ENCODE results near the gene PRKCZ. TPM values are rescaled to one million over a fixed set of nuclear protein-coding genes. Genes with fewer than 3 reads are reported as not detected.

Gene PRKCZ
- total RNA-seq, 2 experiments from 2014 or later, result 17.8 to 19.0 TPM

DNA sequence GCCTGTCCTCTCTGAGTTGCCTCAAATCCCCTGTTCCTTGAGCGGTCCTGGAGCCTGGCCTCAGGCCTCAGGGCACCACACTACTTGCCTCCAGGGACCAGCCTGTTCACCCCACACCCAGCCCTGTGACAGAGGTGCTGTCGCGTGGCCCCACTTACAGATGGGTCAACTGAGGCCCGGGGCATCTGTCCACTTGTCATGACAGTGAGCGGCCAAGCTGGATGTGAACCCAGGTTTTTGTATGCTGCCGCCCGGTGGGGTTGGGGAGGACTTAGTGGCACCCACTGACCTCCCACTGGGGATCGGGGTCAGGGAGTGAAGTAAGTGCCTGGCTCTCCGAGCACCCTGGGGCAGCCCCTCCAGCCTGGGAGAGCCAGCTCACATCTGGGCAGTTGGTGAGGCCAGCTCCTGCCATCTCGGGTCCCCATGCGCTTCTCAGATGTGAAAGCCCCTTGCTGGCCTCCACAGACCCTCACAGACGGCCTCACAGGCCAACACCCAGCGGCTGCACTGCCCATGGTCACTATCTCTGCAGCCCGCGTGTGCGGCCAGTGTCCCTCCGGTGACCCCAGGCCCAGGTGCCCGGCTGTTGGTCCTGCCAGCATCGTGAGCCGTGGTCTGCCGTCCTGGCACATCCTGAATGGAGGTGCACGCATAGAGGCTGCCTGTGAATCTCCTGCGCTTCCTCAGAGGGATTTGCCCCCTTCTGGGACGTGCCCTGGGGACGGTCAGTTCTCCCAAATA is 153.6 kb downstream of the PRKCZ start:
- Histone ChIP-seq H3K4me1 (ENCODE audit: insufficient read depth, low read length) (peaks cover 44% of the 10 kb centered on the region), H3K27me3 (ENCODE audit: control insufficient read depth in 1 of 2, insufficient read depth in 2 of 2, low read length in 2 of 2) (no peaks in the 10 kb centered on the region), H3K9me3 (ENCODE audit: control insufficient read depth in 1 of 2, insufficient read depth in 1 of 2, low read length in 2 of 2) (peaks cover 0 to 3% of the 10 kb centered on the region in 2 experiments), H3K36me3 (ENCODE audit: insufficient read depth, low read length) (no peaks in the 10 kb centered on the region), H3K27ac (ENCODE audit: low read depth in 1 of 2, low read length in 2 of 2) (peak overlapping the region; percentile 18 to 35), H3K4me3 (ENCODE audit: low read length) (peak overlapping the region; percentile 39)
- no peaks in the 10 kb centered on the region for H3K9me3 Mint-ChIP-seq
- no peak for TF ChIP-seq CTCF (IDR thresholded peaks at IDR 0.05)
- POLR2A ChIA-PET, result interaction anchor here (0.6 to 2.4 kb wide), 6 partner anchors 9 to 801 kb away, joined by 3 to 10 read pairs (median 6); partner anchors contain the start of genes FAAP20, MORN1, RER1 and SKI
- peak in 2 of 14 experiments; percentile 29 to 61 for DNase-seq
- no peak overlapping the region for H3K27ac Mint-ChIP-seq
- no peak for ATAC-seq (ENCODE audit: poor library complexity)
- intact Hi-C loops (cut with DNase I, micrococcal nuclease), result loop anchor here in 1 of 2 experiments (5.0 kb wide), 2 partner anchors 323 to 438 kb away; partner anchors contain the start of gene PANK4
- H3K36me3 Mint-ChIP-seq (ENCODE audit: low read depth), result no peaks in the 10 kb centered on the region
- CTCF ChIA-PET, result interaction anchor here (1.1 to 2.5 kb wide), 4 partner anchors 9 to 178 kb away, joined by 3 to 11 read pairs (median 5); partner anchors contain the start of gene FAAP20
- H3K27me3 Mint-ChIP-seq, result no peaks in the 10 kb centered on the region
- peaks cover 15% of the 10 kb centered on the region for H3K4me1 Mint-ChIP-seq (ENCODE audit: low read depth)
- no peak overlapping the region for H3K4me3 Mint-ChIP-seq

DNA sequence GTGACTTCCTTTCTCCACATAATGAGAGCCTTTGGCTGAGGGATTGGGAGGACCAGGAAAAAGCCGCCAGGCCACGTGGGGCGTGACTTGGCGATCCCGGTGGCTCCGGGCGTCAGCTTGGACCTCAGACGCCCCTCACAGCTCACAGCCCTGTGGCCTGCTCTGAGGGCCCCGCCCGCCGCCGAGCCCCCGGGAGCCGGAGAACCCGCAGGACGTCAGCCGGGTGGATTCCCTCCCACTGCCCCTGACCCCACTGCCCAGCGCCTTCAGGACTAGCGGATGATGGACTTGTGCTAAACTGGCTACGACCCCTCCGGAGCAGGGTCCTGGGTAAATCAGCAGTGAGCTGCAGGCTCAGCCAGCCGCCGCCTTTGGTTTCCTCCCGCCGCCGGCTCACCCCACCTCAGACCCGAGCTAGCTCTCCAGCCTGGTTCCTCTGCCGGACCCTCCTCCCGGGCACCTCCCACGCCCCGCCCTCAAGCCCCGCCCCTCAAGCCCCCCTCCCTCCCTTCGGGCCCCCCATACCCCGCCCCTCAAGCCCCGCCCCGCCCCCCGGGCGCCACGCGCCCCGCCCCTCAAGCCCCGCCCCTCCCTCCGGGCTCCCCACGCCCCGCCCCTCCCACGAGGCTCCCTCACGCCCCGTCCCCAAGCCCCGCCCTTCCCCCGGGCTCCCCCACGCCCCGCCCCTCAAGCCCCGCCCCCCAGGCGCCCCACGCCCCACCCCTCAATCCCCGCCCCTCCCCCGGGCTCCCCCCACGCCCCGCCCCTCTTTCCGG is 154.4 kb downstream of the PRKCZ start:
- no peak overlapping the region for H3K4me3 Mint-ChIP-seq
- ATAC-seq (ENCODE audit: poor library complexity) (peak; percentile 49), DNase-seq (peak in 1 of 14 experiments; percentile 91)
- Histone ChIP-seq H3K36me3 (ENCODE audit: insufficient read depth, low read length) (no peaks in the 10 kb centered on the region), H3K9me3 (ENCODE audit: control insufficient read depth in 1 of 2, insufficient read depth in 1 of 2, low read length in 2 of 2) (peaks cover 0 to 3% of the 10 kb centered on the region in 2 experiments), H3K27me3 (ENCODE audit: control insufficient read depth in 1 of 2, insufficient read depth in 2 of 2, low read length in 2 of 2) (no peaks in the 10 kb centered on the region), H3K4me1 (ENCODE audit: insufficient read depth, low read length) (peaks cover 36% of the 10 kb centered on the region), H3K27ac (ENCODE audit: low read depth in 1 of 2, low read length in 2 of 2) (peak overlapping the region; percentile 18 to 35), H3K4me3 (ENCODE audit: low read length) (peak overlapping the region; percentile 39)
- H3K27ac Mint-ChIP-seq, result no peak overlapping the region
- intact Hi-C loops (cut with DNase I, micrococcal nuclease), result loop anchor here in 1 of 2 experiments (5.0 kb wide), 2 partner anchors 323 to 438 kb away; partner anchors contain the start of gene PANK4
- no peak for TF ChIP-seq CTCF (IDR thresholded peaks at IDR 0.05)
- ChIA-PET POLR2A (interaction anchor here (0.6 to 2.4 kb wide), 7 partner anchors 10 to 802 kb away, joined by 3 to 10 read pairs (median 6); partner anchors contain the start of genes FAAP20, MORN1, RER1 and SKI), CTCF (interaction anchor here (1.8 to 2.5 kb wide), 3 partner anchors 9 to 177 kb away, joined by 4 to 11 read pairs (median 6); partner anchors contain the start of gene FAAP20)
- H3K4me1 Mint-ChIP-seq (ENCODE audit: low read depth), result peaks cover 8% of the 10 kb centered on the region
- no peaks in the 10 kb centered on the region for H3K27me3 Mint-ChIP-seq
- H3K36me3 Mint-ChIP-seq (ENCODE audit: low read depth), result no peaks in the 10 kb centered on the region
- no peaks in the 10 kb centered on the region for H3K9me3 Mint-ChIP-seq
